Adipocyte (in vitro differentiated cells): ENCODE results near the gene GIPR.

Experiments
- DNase-seq: peaks from one replicate; pipeline ENCODE4 v3.0.0-alpha.2; 2015; ENCODE audit warnings: low read depth
- H3K27me3 ChIP-seq: replicated peaks from 2 replicates; pipeline ENCODE4 v1.7.0; 2013; ENCODE audit warnings: mild to moderate bottlenecking, low read length, moderate library complexity; ENCODE audit not compliant: control insufficient read depth, insufficient read depth
- H3K36me3 ChIP-seq: 2 replicates; pipeline ENCODE4 v1.7.0; 2013; ENCODE audit warnings: low read length, mild to moderate bottlenecking, moderate library complexity; ENCODE audit not compliant: control insufficient read depth, insufficient read depth, severe bottlenecking
- H3K4me1 ChIP-seq: 2 replicates; pipeline ENCODE4 v1.7.0; 2013; ENCODE audit warnings: mild to moderate bottlenecking, low read length, moderate library complexity; ENCODE audit not compliant: control insufficient read depth, insufficient read depth
- H3K4me3 ChIP-seq: 2 replicates; pipeline ENCODE4 v1.7.0; 2013; ENCODE audit warnings: mild to moderate bottlenecking, low read length, moderate library complexity
- H3K9ac ChIP-seq: 2 replicates; pipeline ENCODE4 v1.7.0; 2013; ENCODE audit warnings: mild to moderate bottlenecking, low read length, moderate library complexity
- H3K9me3 ChIP-seq: 2 replicates; pipeline ENCODE4 v1.7.0; 2013; ENCODE audit warnings: mild to moderate bottlenecking, low read length, moderate library complexity; ENCODE audit not compliant: control insufficient read depth

Gene GIPR

GRCh38 chr19:45638930-45639729, 28.9 kb upstream of the GIPR start, which contains the start of gene EML2:
TSS of gene EML2 (minus strand) at chr19:45639397. CDS start at chr19:45639376, 21 bp downstream.
- Histone ChIP-seq H3K9ac (peak within 1 kb of the TSS; percentile 90), H3K4me3 (peak within 1 kb of the TSS; percentile 94), H3K9me3 (no peaks in the 10 kb centered on the region), H3K36me3 (no peaks in the 10 kb centered on the region), H3K27me3 (peaks cover 3% of the 10 kb centered on the region), H3K4me1 (peaks cover 21% of the 10 kb centered on the region)
- peak; percentile 58 for DNase-seq

- DNase-seq = no peak
- no peak overlapping the region for H3K9ac ChIP-seq
- H3K36me3 ChIP-seq = no peaks in the 10 kb centered on the region
- H3K4me3 ChIP-seq = no peak overlapping the region
- peaks cover 21% of the 10 kb centered on the region for H3K4me1 ChIP-seq
- H3K27me3 ChIP-seq = peaks cover 8% of the 10 kb centered on the region
- H3K9me3 ChIP-seq = no peaks in the 10 kb centered on the region
These were observed 27.2 kb upstream of the GIPR start for GRCh38 chr19:45640849-45641273.

DNA sequence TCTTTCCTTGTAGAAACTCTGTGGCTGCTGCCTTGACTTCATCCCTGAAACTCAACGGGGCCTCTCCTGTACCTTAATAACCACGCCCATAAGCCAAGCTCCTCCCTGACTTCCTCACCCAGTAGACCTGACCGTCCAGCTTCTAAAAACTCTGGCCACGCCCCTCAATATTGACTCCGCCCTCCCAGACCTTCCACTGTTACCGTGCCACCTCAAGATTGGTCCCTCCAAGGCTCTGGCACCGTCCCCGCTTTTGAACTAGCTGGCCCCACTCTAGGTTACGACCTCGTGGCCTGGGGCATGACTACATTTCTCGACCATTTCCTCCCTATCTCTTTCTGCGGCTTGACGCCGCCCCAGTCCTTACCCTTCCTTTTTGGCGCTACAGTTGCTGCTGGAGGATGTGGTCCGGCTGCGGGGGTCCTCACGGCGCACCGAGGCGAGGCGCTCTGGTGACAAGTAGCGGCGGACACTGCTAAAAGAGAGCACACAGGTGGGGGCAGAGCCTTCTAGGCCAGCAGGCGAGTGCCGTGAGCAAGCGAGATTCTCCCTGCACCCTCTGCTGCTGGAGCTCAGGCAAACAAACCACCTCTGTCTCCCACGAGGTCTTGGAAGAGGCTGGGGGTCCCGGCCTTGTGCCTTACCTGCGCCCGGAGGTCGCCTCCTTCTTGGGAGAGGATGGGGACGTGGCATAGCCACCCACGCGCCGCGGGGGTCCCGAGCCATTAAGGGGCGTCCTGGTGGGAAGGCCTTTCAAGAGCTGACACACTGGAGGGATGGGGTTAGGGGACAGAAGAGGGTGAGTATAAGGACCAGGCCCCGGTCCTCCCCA, 26.5 kb upstream of the GIPR start:
- Histone ChIP-seq H3K27me3 (peaks cover 8% of the 10 kb centered on the region), H3K4me3 (peak overlapping the region; percentile 49), H3K9me3 (no peaks in the 10 kb centered on the region), H3K4me1 (peaks cover 25% of the 10 kb centered on the region), H3K36me3 (no peaks in the 10 kb centered on the region), H3K9ac (peak overlapping the region; percentile 20)
- peak; percentile 71 for DNase-seq

GRCh38 chr19:45643024-45643926, 24.7 kb upstream of the GIPR start:
- no peaks in the 10 kb centered on the region for H3K36me3 ChIP-seq
- DNase-seq = peak; percentile 86
- peaks cover 22% of the 10 kb centered on the region for H3K4me1 ChIP-seq
- H3K4me3 ChIP-seq = peak overlapping the region; percentile 41
- H3K27me3 ChIP-seq = peaks cover 8% of the 10 kb centered on the region
- no peaks in the 10 kb centered on the region for H3K9me3 ChIP-seq
- no peak overlapping the region for H3K9ac ChIP-seq

GRCh38 chr19:45643927-45644771, 23.9 kb upstream of the GIPR start:
- no peak overlapping the region for H3K9ac ChIP-seq
- H3K27me3 ChIP-seq = peaks cover 8% of the 10 kb centered on the region
- H3K36me3 ChIP-seq = no peaks in the 10 kb centered on the region
- H3K4me3 ChIP-seq = no peak overlapping the region
- no peaks in the 10 kb centered on the region for H3K9me3 ChIP-seq
- no peak for DNase-seq
- H3K4me1 ChIP-seq = peaks cover 16% of the 10 kb centered on the region

- no peak for DNase-seq
- Histone ChIP-seq H3K9ac (no peak overlapping the region), H3K9me3 (no peaks in the 10 kb centered on the region), H3K4me1 (peaks cover 16% of the 10 kb centered on the region), H3K27me3 (peaks cover 8% of the 10 kb centered on the region), H3K36me3 (no peaks in the 10 kb centered on the region), H3K4me3 (no peak overlapping the region)
These were observed 22.9 kb upstream of the GIPR start for GRCh38 chr19:45645068-45645630.

GRCh38 chr19:45645631-45646344, 22.2 kb upstream of the GIPR start:
- Histone ChIP-seq H3K9me3 (no peaks in the 10 kb centered on the region), H3K4me3 (peak overlapping the region; percentile 61), H3K4me1 (peaks cover 16% of the 10 kb centered on the region), H3K36me3 (no peaks in the 10 kb centered on the region), H3K27me3 (peaks cover 8% of the 10 kb centered on the region), H3K9ac (no peak overlapping the region)
- peak; percentile 95 for DNase-seq

DNA sequence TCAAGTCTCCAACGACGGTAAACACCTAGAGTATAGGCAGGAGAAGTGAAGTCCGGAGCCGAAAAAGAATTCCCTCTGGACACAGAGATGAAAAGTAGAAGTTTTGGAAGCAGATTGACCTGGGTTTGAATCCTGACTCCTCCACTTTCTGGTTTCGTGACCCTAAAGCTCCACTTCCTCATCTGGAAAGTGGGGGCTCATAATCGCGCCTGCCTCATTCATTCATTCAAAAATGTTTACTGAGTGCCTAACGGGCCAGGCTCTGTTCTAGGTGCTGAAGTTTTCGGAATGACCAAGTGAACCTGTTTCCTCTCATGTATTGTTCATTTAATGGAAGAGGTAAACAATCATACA, 21.7 kb upstream of the GIPR start:
- H3K36me3 ChIP-seq = no peaks in the 10 kb centered on the region
- H3K4me1 ChIP-seq = peaks cover 14% of the 10 kb centered on the region
- H3K27me3 ChIP-seq = peaks cover 8% of the 10 kb centered on the region
- DNase-seq = no peak
- H3K9ac ChIP-seq = no peak overlapping the region
- H3K9me3 ChIP-seq = no peaks in the 10 kb centered on the region
- peak overlapping the region; percentile 61 for H3K4me3 ChIP-seq

DNA sequence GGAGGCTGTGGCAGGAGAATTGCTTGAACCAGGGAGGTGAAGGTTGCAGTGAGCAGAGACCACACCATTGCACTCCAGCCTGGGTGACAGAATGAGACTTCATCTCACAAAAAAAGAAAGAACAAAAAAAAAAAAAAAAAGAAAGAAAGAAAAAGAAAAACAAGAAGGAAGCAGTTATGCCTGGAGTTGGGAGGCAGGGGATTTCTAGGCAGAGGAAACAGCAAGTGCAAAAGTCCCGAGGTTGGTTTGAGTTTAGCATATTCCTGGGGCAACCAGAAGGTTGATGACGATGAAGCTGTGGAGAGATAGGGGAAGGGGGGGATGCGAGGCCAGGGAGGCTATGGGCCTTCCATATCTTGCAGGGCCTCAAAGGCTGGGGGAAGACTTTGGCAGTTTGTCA, 17.3 kb upstream of the GIPR start:
- Histone ChIP-seq H3K9me3 (no peaks in the 10 kb centered on the region), H3K4me1 (peaks cover 4% of the 10 kb centered on the region), H3K27me3 (no peaks in the 10 kb centered on the region), H3K4me3 (no peak overlapping the region), H3K36me3 (no peaks in the 10 kb centered on the region), H3K9ac (no peak overlapping the region)
- DNase-seq = no peak
